GM23338 (cell line): ENCODE measurements around the gene ZNF830.

ENCODE experiments used
- CTCF ChIP-seq, 2 experiments: fragments of 200-600 bp in 1 of 2; sonication (generic) in 1 of 2; conservative IDR thresholded peaks; 2 replicates each; pipeline versions ENCODE4 v1.5.1 to v1.6.1; 2016 to 2017; ENCODE audit warnings: antibody characterized with exemption in 2 of 2, low read depth in 2 of 2, mild to moderate bottlenecking in 2 of 2, moderate library complexity in 1 of 2
- JUNB ChIP-seq: IDR thresholded peaks from one replicate; pipeline ENCODE4 v1.6.1; 2016; ENCODE audit warnings: antibody characterized with exemption; ENCODE audit not compliant: unreplicated experiment
- POLR2AphosphoS5 ChIP-seq: IDR thresholded peaks from 2 replicates; pipeline ENCODE4 v1.6.1; 2016; ENCODE audit warnings: antibody characterized with exemption, low read depth
- STAT1 ChIP-seq: IDR thresholded peaks from one replicate; pipeline ENCODE4 v1.6.1; 2016; ENCODE audit warnings: antibody characterized with exemption; ENCODE audit not compliant: unreplicated experiment

- TF ChIP-seq STAT1 (no peak), JUNB (no peak), POLR2AphosphoS5 (no peak), CTCF (conservative IDR thresholded peaks at IDR 0.05; ENCODE audit: low read depth in 2 of 2) (no peak)
Measured at GRCh38 chr17:34930283-34930682, 31.1 kb upstream of the ZNF830 start.
